Measurements from ENCODE around the gene PKD2.

DNA sequence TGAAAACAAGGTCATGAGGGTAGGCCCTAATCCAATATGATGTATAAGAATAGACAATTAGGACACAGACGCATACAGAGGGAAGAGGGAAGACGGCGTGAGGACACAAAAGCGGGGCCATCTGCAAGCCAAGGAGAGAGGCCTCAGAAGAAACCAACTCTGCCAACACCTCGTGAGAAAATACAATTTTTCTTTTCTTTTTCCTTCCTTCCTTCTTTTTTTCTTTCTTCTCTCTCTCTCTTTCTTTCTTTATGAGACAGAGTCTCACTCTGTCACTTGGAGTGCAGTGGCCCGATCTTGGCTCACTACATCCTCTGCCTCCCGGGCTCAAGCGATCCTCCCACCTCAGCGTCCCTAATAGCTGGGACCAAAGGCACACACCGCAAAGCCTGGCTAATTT lies 1.5 kb upstream of the PKD2 start:
- TF ChIP-seq, protein P1, sequence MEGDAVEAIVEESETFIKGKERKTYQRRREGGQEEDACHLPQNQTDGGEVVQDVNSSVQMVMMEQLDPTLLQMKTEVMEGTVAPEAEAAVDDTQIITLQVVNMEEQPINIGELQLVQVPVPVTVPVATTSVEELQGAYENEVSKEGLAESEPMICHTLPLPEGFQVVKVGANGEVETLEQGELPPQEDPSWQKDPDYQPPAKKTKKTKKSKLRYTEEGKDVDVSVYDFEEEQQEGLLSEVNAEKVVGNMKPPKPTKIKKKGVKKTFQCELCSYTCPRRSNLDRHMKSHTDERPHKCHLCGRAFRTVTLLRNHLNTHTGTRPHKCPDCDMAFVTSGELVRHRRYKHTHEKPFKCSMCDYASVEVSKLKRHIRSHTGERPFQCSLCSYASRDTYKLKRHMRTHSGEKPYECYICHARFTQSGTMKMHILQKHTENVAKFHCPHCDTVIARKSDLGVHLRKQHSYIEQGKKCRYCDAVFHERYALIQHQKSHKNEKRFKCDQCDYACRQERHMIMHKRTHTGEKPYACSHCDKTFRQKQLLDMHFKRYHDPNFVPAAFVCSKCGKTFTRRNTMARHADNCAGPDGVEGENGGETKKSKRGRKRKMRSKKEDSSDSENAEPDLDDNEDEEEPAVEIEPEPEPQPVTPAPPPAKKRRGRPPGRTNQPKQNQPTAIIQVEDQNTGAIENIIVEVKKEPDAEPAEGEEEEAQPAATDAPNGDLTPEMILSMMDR (IDR thresholded peaks at IDR 0.05; ENCODE audit: low read length) = no peak
- TF ChIP-seq EZH2 (optimal IDR thresholded peaks at IDR 0.05; ENCODE audit: low read depth, low read length) = no peak

Data from MM.1S (cell line).